ACC112 (cell line): ENCODE measurements around the gene DLG4.

Source experiments
- H2AFZ ChIP-seq: fragments of 200-600 bp; sonication (generic); one replicate; pipeline ENCODE4 v1.6.0; 2017; ENCODE audit warnings: antibody characterized with exemption, low read length; ENCODE audit not compliant: unreplicated experiment
- H3K27ac ChIP-seq: fragments of 200-600 bp; sonication (generic); 2 replicates; pipeline ENCODE4 v1.5.1; 2014; ENCODE audit warnings: low read depth, mild to moderate bottlenecking, antibody characterized with exemption, low read length, moderate library complexity
- H3K27me3 ChIP-seq: fragments of 200-600 bp; sonication (generic); 2 replicates; pipeline ENCODE4 v1.6.1; 2014; ENCODE audit warnings: mild to moderate bottlenecking, antibody characterized with exemption, low read length, moderate library complexity, mixed read lengths; ENCODE audit not compliant: insufficient read depth
- H3K36me3 ChIP-seq: fragments of 200-600 bp; sonication (generic); 2 replicates; pipeline ENCODE4 v1.6.1; 2016; ENCODE audit warnings: mild to moderate bottlenecking, antibody characterized with exemption, low read length, moderate library complexity, mixed read lengths; ENCODE audit not compliant: insufficient read depth
- H3K4me1 ChIP-seq: fragments of 200-600 bp; sonication (generic); one replicate; pipeline ENCODE4 v1.6.1; 2016; ENCODE audit warnings: low read length, mixed read lengths; ENCODE audit not compliant: insufficient read depth, unreplicated experiment, control insufficient read depth
- H3K4me3 ChIP-seq: fragments of 200-600 bp; sonication (generic); 2 replicates; pipeline ENCODE4 v1.5.1; 2014; ENCODE audit warnings: mild to moderate bottlenecking, low read depth, low read length
- H3K79me2 ChIP-seq: fragments of 200-600 bp; sonication (generic); one replicate; pipeline ENCODE4 v1.6.0; 2016; ENCODE audit warnings: low read length; ENCODE audit not compliant: control insufficient read depth, unreplicated experiment, insufficient read depth

The DLG4 gene

GRCh38 chr17:7146115-7146514 lies 73.5 kb downstream of the DLG4 start:
- no peaks in the 10 kb centered on the region for H3K27me3 ChIP-seq
- H3K4me3 ChIP-seq = no peak overlapping the region
- no peaks in the 10 kb centered on the region for H3K79me2 ChIP-seq
- H3K4me1 ChIP-seq = no peaks in the 10 kb centered on the region
- H2AFZ ChIP-seq = no peak overlapping the region
- no peak overlapping the region for H3K27ac ChIP-seq
- H3K36me3 ChIP-seq = no peaks in the 10 kb centered on the region

GRCh38 chr17:7144213-7144612 lies 75.4 kb downstream of the DLG4 start:
- no peak overlapping the region for H3K27ac ChIP-seq

GRCh38 chr17:7141824-7142223 lies 77.8 kb downstream of the DLG4 start:
- H3K79me2 ChIP-seq = no peaks in the 10 kb centered on the region
- H3K36me3 ChIP-seq = no peaks in the 10 kb centered on the region
- no peaks in the 10 kb centered on the region for H3K27me3 ChIP-seq
- H3K4me1 ChIP-seq = no peaks in the 10 kb centered on the region
- no peak overlapping the region for H2AFZ ChIP-seq
- no peak overlapping the region for H3K4me3 ChIP-seq
- no peak overlapping the region for H3K27ac ChIP-seq

More at GRCh38 chr17:7144213-7144612, 75.4 kb downstream of the DLG4 start:
- Histone ChIP-seq H3K4me3 (no peak overlapping the region), H3K27me3 (no peaks in the 10 kb centered on the region), H3K36me3 (no peaks in the 10 kb centered on the region), H2AFZ (no peak overlapping the region), H3K79me2 (no peaks in the 10 kb centered on the region), H3K4me1 (no peaks in the 10 kb centered on the region)

GRCh38 chr17:7139400-7139799 lies 80.2 kb downstream of the DLG4 start:
- Histone ChIP-seq H3K79me2 (no peaks in the 10 kb centered on the region), H3K27me3 (no peaks in the 10 kb centered on the region), H3K27ac (no peak overlapping the region), H3K4me1 (no peaks in the 10 kb centered on the region), H3K4me3 (no peak overlapping the region), H2AFZ (no peak overlapping the region), H3K36me3 (no peaks in the 10 kb centered on the region)

- Histone ChIP-seq H3K27ac (no peak overlapping the region), H3K79me2 (no peaks in the 10 kb centered on the region), H3K4me1 (no peaks in the 10 kb centered on the region), H2AFZ (no peak overlapping the region), H3K27me3 (no peaks in the 10 kb centered on the region), H3K36me3 (no peaks in the 10 kb centered on the region), H3K4me3 (no peak overlapping the region)
These were observed 80.7 kb downstream of the DLG4 start for GRCh38 chr17:7138800-7139381.

GRCh38 chr17:7137171-7137943 lies 82.3 kb downstream of the DLG4 start:
- Histone ChIP-seq H3K4me3 (no peak overlapping the region), H2AFZ (no peak overlapping the region), H3K36me3 (no peaks in the 10 kb centered on the region), H3K27ac (no peak overlapping the region), H3K4me1 (no peaks in the 10 kb centered on the region), H3K79me2 (no peaks in the 10 kb centered on the region), H3K27me3 (no peaks in the 10 kb centered on the region)
